PC-3 (cell line): ENCODE measurements around the gene HRH2. TPM values are rescaled to one million over a fixed set of nuclear protein-coding genes. Genes with fewer than 3 reads are reported as not detected.

Experiments used
- ATAC-seq: fragments of 200-7000 bp; cut with Tn5 transposase; 2 replicates; pipeline ENCODE4 v1.9.1; 2020; ENCODE audit warnings: mild to moderate bottlenecking, moderate library complexity
- BruUV-seq: library from RNA; stranded (reverse); fragments of 400-500 nt; replicated peaks from 2 replicates; lab custom pipeline; 2021; lab: Mats Ljungman, UMichigan
- CTCF ChIA-PET: fragments of 300-600 bp; sonication (Branson Sonifier 250); formaldehyde crosslinking; loops from one replicate; lab custom pipeline; 2022; ENCODE audit warnings: antibody characterized with exemption; lab: Charles Lee
- POLR2A ChIA-PET: fragments of 300-600 bp; sonication (Branson Sonifier 250); formaldehyde crosslinking; loops from one replicate; lab custom pipeline; 2022; ENCODE audit warnings: antibody characterized with exemption; ENCODE audit not compliant: unreplicated experiment; lab: Charles Lee
- DNase-seq: peaks from one replicate; pipeline ENCODE4 v3.0.0-alpha.2; 2015
- H2AFZ ChIP-seq: fragments of 300-600 bp; sonication (generic); 2 replicates; pipeline ENCODE4 v1.6.0; 2016; ENCODE audit warnings: antibody characterized with exemption, low read length
- H3F3A ChIP-seq: fragments of 300-600 bp; sonication (generic); one replicate; pipeline ENCODE4 v1.6.0; 2017; ENCODE audit warnings: antibody characterized with exemption, low read length, control low read depth, mild to moderate bottlenecking; ENCODE audit not compliant: unreplicated experiment
- H3K27ac ChIP-seq: fragments of 300-600 bp; sonication (generic); 2 replicates; pipeline ENCODE4 v1.5.1; 2016; ENCODE audit warnings: mild to moderate bottlenecking, low read length
- H3K27me3 ChIP-seq: fragments of 300-600 bp; sonication (generic); 2 replicates; pipeline ENCODE4 v1.6.1; 2016; ENCODE audit warnings: low read length, mixed read lengths
- H3K36me3 ChIP-seq: fragments of 300-600 bp; sonication (generic); 2 replicates; pipeline ENCODE4 v1.6.1; 2016; ENCODE audit warnings: low read depth, mixed run types, low read length, mixed read lengths
- H3K4me1 ChIP-seq: fragments of 300-600 bp; sonication (generic); 2 replicates; pipeline ENCODE4 v1.5.1; 2016; ENCODE audit warnings: low read length; ENCODE audit not compliant: insufficient read depth
- H3K4me2 ChIP-seq: fragments of 300-600 bp; sonication (generic); 2 replicates; pipeline ENCODE4 v1.6.0; 2016; ENCODE audit warnings: low read length
- H3K4me3 ChIP-seq: fragments of 300-600 bp; sonication (generic); 2 replicates; pipeline ENCODE4 v1.5.1; 2016; ENCODE audit warnings: mild to moderate bottlenecking, low read length, mixed read lengths
- H3K79me2 ChIP-seq: fragments of 300-600 bp; sonication (generic); 2 replicates; pipeline ENCODE4 v1.6.1; 2017; ENCODE audit warnings: low read length, mixed read lengths
- H3K9ac ChIP-seq: fragments of 300-600 bp; sonication (generic); 2 replicates; pipeline ENCODE4 v1.6.0; 2016; ENCODE audit warnings: mild to moderate bottlenecking, low read length
- H3K9me2 ChIP-seq: fragments of 300-600 bp; sonication (generic); replicated peaks from 2 replicates; pipeline ENCODE4 v1.6.1; 2016; ENCODE audit warnings: mixed run types, low read length, mixed read lengths
- H3K9me3 ChIP-seq: fragments of 300-600 bp; sonication (generic); 2 replicates; pipeline ENCODE4 v1.6.1; 2016; ENCODE audit warnings: low read length, mixed read lengths
- H4K20me1 ChIP-seq: fragments of 300-600 bp; sonication (generic); 2 replicates; pipeline ENCODE4 v1.6.1; 2016; ENCODE audit warnings: low read length, mixed read lengths
- EZH2 ChIP-seq: fragments of 300-600 bp; sonication (generic); IDR thresholded peaks from one replicate; pipeline ENCODE4 v1.6.1; 2017; ENCODE audit warnings: antibody characterized with exemption, mild to moderate bottlenecking, low read length; ENCODE audit not compliant: unreplicated experiment
- EZH2phosphoT487 ChIP-seq: fragments of 300-600 bp; sonication (generic); IDR thresholded peaks from 2 replicates; pipeline ENCODE4 v1.6.1; 2018; ENCODE audit warnings: mild to moderate bottlenecking, antibody characterized with exemption, low read length, borderline replicate concordance
- intact Hi-C: fragments of 100-400 bp; cut with micrococcal nuclease; formaldehyde crosslinking; loops from 2 replicates; pipeline ENCODE4 v1.9.0; 2023
- total RNA-seq: library from RNA; depleted of rRNA; stranded (reverse); fragments of >200 nt; gene quantifications from 2 replicates; pipeline ENCODE4 v1.2.3, GENCODE V29; 2014
- TF ChIP-seq, protein P1 (sequence below): fragments of 300-600 bp; sonication (generic); conservative IDR thresholded peaks from 2 replicates; pipeline ENCODE4 v1.5.1; 2017; ENCODE audit warnings: antibody characterized with exemption, low read depth, mild to moderate bottlenecking, low read length

Gene HRH2
- total RNA-seq, 1 experiment from 2014 or later: not detected

DNA sequence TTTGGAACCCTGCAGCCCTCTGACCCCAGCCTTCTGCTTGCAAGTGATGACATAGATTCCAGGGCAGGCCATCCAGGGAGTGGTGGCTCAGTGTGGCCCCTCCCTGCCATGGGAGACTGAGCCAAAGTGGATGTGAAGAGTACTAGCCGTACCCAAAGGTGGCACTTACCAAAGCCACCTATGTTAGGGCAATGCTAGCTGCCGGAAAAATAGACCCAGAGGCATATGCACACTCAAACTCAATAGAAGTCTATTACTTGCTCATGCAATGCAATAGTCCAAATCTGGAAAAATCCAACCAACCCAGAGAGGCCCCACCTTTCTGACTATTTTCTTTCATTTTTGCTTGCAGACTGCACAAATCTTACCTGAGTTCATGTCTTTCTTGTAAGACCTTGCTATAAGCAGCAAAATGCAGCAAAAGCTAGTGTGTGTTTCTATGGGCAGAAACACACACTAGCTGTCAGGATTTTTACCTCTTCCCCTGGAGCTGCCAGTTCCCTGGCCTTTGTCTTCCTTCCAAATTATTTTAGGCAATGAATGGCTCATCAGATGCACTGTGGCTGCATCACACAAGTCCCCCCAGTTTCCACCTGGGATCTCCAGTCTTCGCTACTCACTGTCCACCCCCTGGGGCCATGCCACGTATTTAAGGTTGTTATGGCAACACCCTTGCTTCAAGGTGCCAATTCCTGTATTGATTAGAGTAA lies 74.0 kb downstream of the HRH2 start:
- Histone ChIP-seq H3K27me3 (no peaks in the 10 kb centered on the region), H4K20me1 (no peaks in the 10 kb centered on the region), H3K4me1 (peaks cover 3% of the 10 kb centered on the region; the same call in 1 of the 2 replicates), H3F3A (no peaks in the 10 kb centered on the region), H3K9me2 (no peaks in the 10 kb centered on the region), H2AFZ (no peak overlapping the region), H3K79me2 (no peaks in the 10 kb centered on the region), H3K9me3 (no peaks in the 10 kb centered on the region), H3K4me3 (no peak overlapping the region), H3K4me2 (no peak overlapping the region), H3K9ac (no peak overlapping the region), H3K36me3 (no peaks in the 10 kb centered on the region), H3K27ac (no peak overlapping the region)
- DNase-seq (no peak), ATAC-seq (no peak)
- no peak for TF ChIP-seq EZH2
- TF ChIP-seq, protein P1, sequence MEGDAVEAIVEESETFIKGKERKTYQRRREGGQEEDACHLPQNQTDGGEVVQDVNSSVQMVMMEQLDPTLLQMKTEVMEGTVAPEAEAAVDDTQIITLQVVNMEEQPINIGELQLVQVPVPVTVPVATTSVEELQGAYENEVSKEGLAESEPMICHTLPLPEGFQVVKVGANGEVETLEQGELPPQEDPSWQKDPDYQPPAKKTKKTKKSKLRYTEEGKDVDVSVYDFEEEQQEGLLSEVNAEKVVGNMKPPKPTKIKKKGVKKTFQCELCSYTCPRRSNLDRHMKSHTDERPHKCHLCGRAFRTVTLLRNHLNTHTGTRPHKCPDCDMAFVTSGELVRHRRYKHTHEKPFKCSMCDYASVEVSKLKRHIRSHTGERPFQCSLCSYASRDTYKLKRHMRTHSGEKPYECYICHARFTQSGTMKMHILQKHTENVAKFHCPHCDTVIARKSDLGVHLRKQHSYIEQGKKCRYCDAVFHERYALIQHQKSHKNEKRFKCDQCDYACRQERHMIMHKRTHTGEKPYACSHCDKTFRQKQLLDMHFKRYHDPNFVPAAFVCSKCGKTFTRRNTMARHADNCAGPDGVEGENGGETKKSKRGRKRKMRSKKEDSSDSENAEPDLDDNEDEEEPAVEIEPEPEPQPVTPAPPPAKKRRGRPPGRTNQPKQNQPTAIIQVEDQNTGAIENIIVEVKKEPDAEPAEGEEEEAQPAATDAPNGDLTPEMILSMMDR: no peak
- TF ChIP-seq EZH2phosphoT487: no peak
- intact Hi-C loops: loop anchor here (5.0 kb wide), 1 partner anchor 80 kb away; no protein-coding TSS in a partner anchor
- no TSS peak for BruUV-seq
- ChIA-PET CTCF (no interaction called here), POLR2A (no interaction called here)

DNA sequence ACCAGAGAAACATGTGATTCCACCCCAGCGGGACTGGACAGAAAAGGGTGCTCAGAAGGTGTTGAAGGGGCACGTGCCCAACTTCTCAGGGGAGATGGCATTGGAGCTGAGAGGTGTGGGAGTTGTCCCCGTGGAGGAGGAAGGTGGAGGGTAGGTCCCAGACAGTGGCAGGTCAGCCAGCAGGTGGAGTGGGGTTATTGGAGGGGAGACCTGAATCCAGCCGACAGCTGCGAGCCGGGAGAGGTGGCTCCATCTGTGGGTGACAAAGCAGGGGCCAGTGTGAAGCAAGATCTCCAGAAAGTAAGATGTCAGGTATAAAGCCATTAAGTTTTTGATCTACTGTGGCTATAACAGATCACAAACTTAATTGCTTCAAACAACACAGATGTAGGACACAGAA lies 75.1 kb downstream of the HRH2 start:
- Histone ChIP-seq H3K4me1 (peaks cover 3% of the 10 kb centered on the region; the same call in 1 of the 2 replicates), H3K36me3 (no peaks in the 10 kb centered on the region), H3K4me2 (no peak overlapping the region), H2AFZ (no peak overlapping the region), H3K4me3 (no peak overlapping the region), H4K20me1 (no peaks in the 10 kb centered on the region), H3K9me2 (no peaks in the 10 kb centered on the region), H3F3A (no peaks in the 10 kb centered on the region), H3K27me3 (no peaks in the 10 kb centered on the region; the same call in 1 of the 2 replicates), H3K9ac (no peak overlapping the region), H3K9me3 (no peaks in the 10 kb centered on the region), H3K79me2 (no peaks in the 10 kb centered on the region), H3K27ac (no peak overlapping the region)
- TF ChIP-seq, protein P1: no peak
- TF ChIP-seq EZH2 (no peak), EZH2phosphoT487 (no peak)
- intact Hi-C loops: loop anchor here (5.0 kb wide), 1 partner anchor 79 kb away; no protein-coding TSS in a partner anchor
- ATAC-seq (no peak), DNase-seq (no peak)
- CTCF ChIA-PET: no interaction called here
- POLR2A ChIA-PET: no interaction called here
- no TSS peak for BruUV-seq

DNA sequence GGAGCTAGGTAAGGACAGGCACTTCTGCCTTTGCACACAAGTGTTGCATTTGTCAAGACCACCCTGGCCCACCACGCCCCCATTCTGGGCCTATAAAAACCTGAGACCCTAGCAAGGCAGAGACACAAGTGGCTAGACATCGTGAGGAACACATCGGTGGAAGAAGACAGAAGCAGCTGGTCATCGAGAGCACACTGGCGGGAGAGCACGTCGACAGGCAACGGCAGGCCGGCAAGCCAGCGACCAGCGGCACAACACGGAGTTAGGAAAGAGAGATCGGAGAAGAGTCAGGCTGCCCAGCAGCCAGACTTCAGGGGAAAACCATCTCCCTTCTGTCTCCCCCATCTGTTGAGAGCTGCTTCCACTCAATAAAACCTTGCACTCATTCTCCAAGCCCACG lies 76.1 kb downstream of the HRH2 start:
- intact Hi-C loops: loop anchor here (5.0 kb wide), 1 partner anchor 78 kb away; no protein-coding TSS in a partner anchor
- H3K4me2 ChIP-seq: no peak overlapping the region
- ATAC-seq: no peak
- H3K36me3 ChIP-seq: no peaks in the 10 kb centered on the region
- H3F3A ChIP-seq: no peaks in the 10 kb centered on the region
- BruUV-seq: no TSS peak
- peaks cover 7% of the 10 kb centered on the region for H3K27me3 ChIP-seq
- no peak for DNase-seq
- H3K9me2 ChIP-seq: no peaks in the 10 kb centered on the region
- H3K27ac ChIP-seq: no peak overlapping the region
- CTCF ChIA-PET: no interaction called here
- no peaks in the 10 kb centered on the region for H3K9me3 ChIP-seq
- no peaks in the 10 kb centered on the region for H4K20me1 ChIP-seq
- no peak overlapping the region for H3K4me3 ChIP-seq
- POLR2A ChIA-PET: no interaction called here
- no peaks in the 10 kb centered on the region for H3K79me2 ChIP-seq
- H3K9ac ChIP-seq: no peak overlapping the region
- no peak for TF ChIP-seq EZH2phosphoT487
- H3K4me1 ChIP-seq: peaks cover 3% of the 10 kb centered on the region; the same call in 1 of the 2 replicates
- no peak overlapping the region for H2AFZ ChIP-seq
